Astrocyte (in vitro differentiated cells and primary cell): ENCODE data around the gene RCAN2.

Experiments
- CTCF ChIP-seq: IDR thresholded peaks from 2 replicates; pipeline ENCODE4 v1.5.1; 2011; ENCODE audit warnings: low read depth, mild to moderate bottlenecking, inconsistent platforms, low read length, moderate library complexity; ENCODE audit not compliant: insufficient read depth
- EZH2 ChIP-seq: IDR thresholded peaks from 2 replicates; pipeline ENCODE4 v1.6.1; 2012; ENCODE audit warnings: mild to moderate bottlenecking, low read length, inconsistent platforms; ENCODE audit not compliant: insufficient read depth

GRCh38 chr6:46269447-46270229, 221.6 kb downstream of the RCAN2 start:
- TF ChIP-seq CTCF (no peak), EZH2 (no peak)
